Measurements from ENCODE around the gene TMEM101.

Gene TMEM101

GRCh38 chr17:43987131-43988021 is 27.4 kb downstream of the TMEM101 start:
- no peak for DNase-seq (ENCODE audit: low read depth)
- TF ChIP-seq, protein P1, sequence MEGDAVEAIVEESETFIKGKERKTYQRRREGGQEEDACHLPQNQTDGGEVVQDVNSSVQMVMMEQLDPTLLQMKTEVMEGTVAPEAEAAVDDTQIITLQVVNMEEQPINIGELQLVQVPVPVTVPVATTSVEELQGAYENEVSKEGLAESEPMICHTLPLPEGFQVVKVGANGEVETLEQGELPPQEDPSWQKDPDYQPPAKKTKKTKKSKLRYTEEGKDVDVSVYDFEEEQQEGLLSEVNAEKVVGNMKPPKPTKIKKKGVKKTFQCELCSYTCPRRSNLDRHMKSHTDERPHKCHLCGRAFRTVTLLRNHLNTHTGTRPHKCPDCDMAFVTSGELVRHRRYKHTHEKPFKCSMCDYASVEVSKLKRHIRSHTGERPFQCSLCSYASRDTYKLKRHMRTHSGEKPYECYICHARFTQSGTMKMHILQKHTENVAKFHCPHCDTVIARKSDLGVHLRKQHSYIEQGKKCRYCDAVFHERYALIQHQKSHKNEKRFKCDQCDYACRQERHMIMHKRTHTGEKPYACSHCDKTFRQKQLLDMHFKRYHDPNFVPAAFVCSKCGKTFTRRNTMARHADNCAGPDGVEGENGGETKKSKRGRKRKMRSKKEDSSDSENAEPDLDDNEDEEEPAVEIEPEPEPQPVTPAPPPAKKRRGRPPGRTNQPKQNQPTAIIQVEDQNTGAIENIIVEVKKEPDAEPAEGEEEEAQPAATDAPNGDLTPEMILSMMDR (IDR thresholded peaks at IDR 0.05; ENCODE audit: low read depth, low read length, missing control alignments): no peak
- H3K4me3 ChIP-seq (ENCODE audit: low read depth, low read length): no peak overlapping the region

DNA sequence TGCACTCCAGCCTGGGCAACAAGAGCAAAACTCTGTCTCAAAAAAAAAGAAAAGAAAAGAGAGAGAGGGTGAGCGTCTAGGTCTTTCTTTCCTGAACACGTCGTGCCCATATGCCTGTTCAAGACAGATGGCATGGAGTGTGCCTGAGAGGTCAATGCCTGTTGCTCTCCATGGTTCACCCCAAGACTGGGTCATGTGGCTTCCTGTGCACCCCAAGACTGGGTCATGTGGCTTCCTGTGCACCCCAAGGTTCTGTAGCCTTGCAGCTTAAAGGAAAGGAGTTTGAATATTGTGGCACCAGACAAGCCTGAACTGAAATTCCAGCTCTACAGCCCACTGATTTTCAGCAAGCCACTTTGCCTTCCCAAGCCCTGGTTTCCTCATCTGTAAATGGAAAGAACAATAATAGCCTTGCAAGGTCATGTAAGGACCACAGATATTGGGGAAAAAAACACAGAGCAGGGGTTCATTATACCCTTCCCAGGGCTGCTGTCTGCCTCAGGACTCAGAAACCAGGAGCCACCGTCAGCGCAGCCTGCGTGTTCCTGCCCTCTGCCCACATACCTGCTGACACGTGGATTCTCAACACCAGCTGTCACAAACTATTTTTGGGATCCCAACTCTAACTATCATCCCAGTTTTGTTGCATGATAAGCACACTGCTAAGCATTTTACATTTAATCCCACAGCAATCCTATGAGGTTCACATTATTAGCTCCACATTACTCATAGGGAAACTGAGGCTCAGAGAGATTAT is 28.4 kb downstream of the TMEM101 start:
- TF ChIP-seq, protein P1 (IDR thresholded peaks at IDR 0.05; ENCODE audit: low read depth, low read length, missing control alignments): no peak
- no peak overlapping the region for H3K4me3 ChIP-seq (ENCODE audit: low read depth, low read length)

DNA sequence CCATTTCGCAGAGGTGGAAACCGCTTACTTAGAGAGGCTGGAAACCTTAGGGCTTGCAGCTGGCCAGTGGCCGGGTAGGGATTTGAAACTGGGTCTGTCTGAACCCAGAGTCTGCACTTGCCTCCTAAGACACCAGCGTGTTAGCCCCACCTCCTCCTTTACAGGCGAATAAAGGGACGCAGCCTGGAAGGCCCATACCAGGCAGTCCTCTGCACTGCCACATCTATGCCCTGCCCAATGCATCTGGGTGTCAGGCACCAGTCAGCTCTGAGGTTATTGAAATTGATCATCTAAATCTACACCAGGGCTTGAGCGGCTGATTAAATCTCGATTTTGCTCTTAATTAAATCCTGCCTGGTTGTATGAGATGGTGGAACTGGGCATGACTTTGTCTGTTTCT is 30.2 kb downstream of the TMEM101 start:
- H3K4me3 ChIP-seq (ENCODE audit: low read depth, low read length): no peak overlapping the region
- no peak for DNase-seq (ENCODE audit: low read depth)
- TF ChIP-seq, protein P1 (IDR thresholded peaks at IDR 0.05; ENCODE audit: low read depth, low read length, missing control alignments): no peak

More for the DNA sequence above, 28.4 kb downstream of the TMEM101 start:
- DNase-seq (ENCODE audit: low read depth): no peak

DNA sequence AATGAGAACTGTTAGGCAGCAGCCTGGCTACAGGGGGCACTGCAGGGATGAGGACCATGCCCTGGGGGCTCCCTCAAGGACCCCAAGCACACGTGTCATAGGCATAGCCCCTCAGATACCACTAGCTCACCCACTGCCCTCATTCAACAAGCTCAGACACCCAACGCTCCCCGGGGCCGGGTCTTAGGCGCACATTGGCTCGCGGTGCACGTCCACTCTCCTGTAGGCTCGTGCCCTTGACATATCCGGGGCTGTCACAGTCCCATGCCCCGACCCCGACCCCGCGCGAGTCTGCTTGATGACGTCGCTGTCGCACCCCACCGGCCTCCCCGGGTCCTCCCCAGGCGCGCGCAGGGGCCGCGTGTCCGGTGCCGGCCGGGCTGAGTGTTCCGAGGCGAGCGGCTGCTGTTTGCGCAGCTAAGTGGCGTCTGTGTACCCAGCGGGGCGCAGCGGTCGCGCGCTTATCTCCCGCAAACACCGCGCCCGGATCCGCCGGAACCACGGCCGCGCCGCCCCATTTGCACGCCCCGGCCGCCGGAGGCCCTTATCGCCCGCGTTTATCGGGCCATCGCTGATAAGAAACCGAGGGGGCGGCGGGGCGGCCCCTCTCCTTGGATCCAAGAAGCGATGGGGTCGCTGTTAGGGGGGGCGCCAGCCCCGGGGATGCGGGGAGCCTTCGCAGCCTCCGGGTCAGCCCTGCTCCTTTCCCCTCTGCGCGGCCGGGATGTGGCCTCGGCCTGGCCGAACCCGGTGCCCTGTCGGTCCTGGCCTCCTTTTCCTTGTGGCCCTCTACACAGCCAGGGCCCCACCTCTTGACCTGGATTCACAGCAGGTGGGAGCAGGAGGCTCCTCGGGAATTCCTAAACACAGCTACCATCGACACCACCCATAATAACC is 31.0 kb downstream of the TMEM101 start:
- no peak for DNase-seq (ENCODE audit: low read depth)
- no peak overlapping the region for H3K4me3 ChIP-seq (ENCODE audit: low read depth, low read length)

DNA sequence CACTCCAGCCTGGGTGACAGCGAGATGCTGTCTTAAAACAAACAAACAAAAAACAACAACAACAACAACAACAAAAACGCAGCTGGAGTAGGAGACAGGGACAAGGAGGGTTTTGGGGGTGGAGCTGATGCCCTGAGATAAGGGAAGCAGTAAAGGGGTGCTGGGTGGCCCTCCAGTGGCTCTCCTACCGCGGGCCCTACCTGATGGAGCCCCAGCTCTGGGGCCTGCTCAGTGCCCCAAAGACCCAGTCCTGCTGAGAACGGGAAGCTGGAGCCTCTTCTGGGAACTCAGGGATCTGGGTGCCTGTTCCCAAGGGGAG is 31.6 kb downstream of the TMEM101 start:
- DNase-seq (ENCODE audit: low read depth): no peak
- TF ChIP-seq, protein P1 (IDR thresholded peaks at IDR 0.05; ENCODE audit: low read depth, low read length, missing control alignments): no peak
- H3K4me3 ChIP-seq (ENCODE audit: low read depth, low read length): no peak overlapping the region

More for the DNA sequence above, 31.0 kb downstream of the TMEM101 start:
- TF ChIP-seq, protein P1 (IDR thresholded peaks at IDR 0.05; ENCODE audit: low read depth, low read length, missing control alignments): peak; percentile 26

- no peak overlapping the region for H3K4me3 ChIP-seq (ENCODE audit: low read depth, low read length)
- TF ChIP-seq, protein P1 (IDR thresholded peaks at IDR 0.05; ENCODE audit: low read depth, low read length, missing control alignments): no peak
- no peak for DNase-seq (ENCODE audit: low read depth)
Observed at GRCh38 chr17:43982171-43982570, 32.6 kb downstream of the TMEM101 start.

All from GM12864 (cell line).